GOT3 (cell line): ENCODE measurements around the gene CCDC33.

Source experiments
- DNase-seq: peaks from one replicate; lab custom pipeline; 2025; ENCODE audit warnings: mixed read lengths; lab: John Stamatoyannopoulos, UW

Gene CCDC33

GRCh38 chr15:74258456-74259291 is 22.5 kb downstream of the CCDC33 start:
- DNase-seq: no peak

- DNase-seq: no peak
Observed at GRCh38 chr15:74259292-74259648, 23.1 kb downstream of the CCDC33 start.

GRCh38 chr15:74259821-74260607 is 23.9 kb downstream of the CCDC33 start:
- no peak for DNase-seq

GRCh38 chr15:74261041-74261440 is 24.9 kb downstream of the CCDC33 start:
- DNase-seq: no peak

- DNase-seq: no peak
Observed at GRCh38 chr15:74261685-74262084, 25.6 kb downstream of the CCDC33 start.

GRCh38 chr15:74262151-74262550 is 26.0 kb downstream of the CCDC33 start:
- DNase-seq: no peak

- DNase-seq: no peak
Observed at GRCh38 chr15:74262625-74263024, 26.5 kb downstream of the CCDC33 start.

- DNase-seq: no peak
Observed at GRCh38 chr15:74263466-74263865, 27.3 kb downstream of the CCDC33 start.

- no peak for DNase-seq
Observed at GRCh38 chr15:74264081-74264501, 28.0 kb downstream of the CCDC33 start.

GRCh38 chr15:74265046-74265639 is 29.0 kb downstream of the CCDC33 start:
- no peak for DNase-seq

GRCh38 chr15:74268020-74268419 is 31.9 kb downstream of the CCDC33 start:
- DNase-seq: no peak

- no peak for DNase-seq
Observed at GRCh38 chr15:74269362-74270035, 33.4 kb downstream of the CCDC33 start.

GRCh38 chr15:74270155-74270554 is 34.0 kb downstream of the CCDC33 start:
- DNase-seq: no peak

- no peak for DNase-seq
Observed at GRCh38 chr15:74270854-74271520, 34.9 kb downstream of the CCDC33 start.

- no peak for DNase-seq
Observed at GRCh38 chr15:74272812-74273211, 36.7 kb downstream of the CCDC33 start.

GRCh38 chr15:74274470-74275038 is 38.4 kb downstream of the CCDC33 start:
- no peak for DNase-seq

- DNase-seq: no peak
Observed at GRCh38 chr15:74275957-74276356, 39.8 kb downstream of the CCDC33 start.

- no peak for DNase-seq
Observed at GRCh38 chr15:74276560-74276959, 40.4 kb downstream of the CCDC33 start.

- DNase-seq: no peak
Observed at GRCh38 chr15:74277242-74277810, 41.2 kb downstream of the CCDC33 start.

GRCh38 chr15:74278207-74278606 is 42.1 kb downstream of the CCDC33 start:
- DNase-seq: no peak
